ENCODE measurements around the gene CADPS.
A peak's percentile ranks its signal among the peaks of the same experiment; 100 is the strongest.
"Not testable (repeated sequence)": the region's sequence is repeated elsewhere in the genome, so short reads cannot be mapped to it uniquely, and the experiment has no call there.

Gene CADPS

GRCh38 chr3:62600033-62600432, 275.2 kb downstream of the CADPS start:
- H3K36me3 ChIP-seq (ENCODE audit: control insufficient read depth, insufficient read depth, low read length), result no peaks in the 10 kb centered on the region
- H3K4me1 ChIP-seq (ENCODE audit: control insufficient read depth, insufficient read depth, low read length, poor library complexity, severe bottlenecking), result peaks cover 20% of the 10 kb centered on the region
- no peaks in the 10 kb centered on the region for H3K9me3 ChIP-seq (ENCODE audit: control insufficient read depth, low read length)
- WGBS, 2 experiments (ENCODE audit: insufficient coverage in 2 of 2), result 100% methylated on average over 1 to 2 of the region's 2 CpGs
- no peak overlapping the region for H3K27ac ChIP-seq (ENCODE audit: low read depth, low read length, severe bottlenecking)
- no peak overlapping the region for H3K4me3 ChIP-seq (ENCODE audit: extremely low read depth, insufficient read depth, low read length, poor library complexity, severe bottlenecking)

DNA sequence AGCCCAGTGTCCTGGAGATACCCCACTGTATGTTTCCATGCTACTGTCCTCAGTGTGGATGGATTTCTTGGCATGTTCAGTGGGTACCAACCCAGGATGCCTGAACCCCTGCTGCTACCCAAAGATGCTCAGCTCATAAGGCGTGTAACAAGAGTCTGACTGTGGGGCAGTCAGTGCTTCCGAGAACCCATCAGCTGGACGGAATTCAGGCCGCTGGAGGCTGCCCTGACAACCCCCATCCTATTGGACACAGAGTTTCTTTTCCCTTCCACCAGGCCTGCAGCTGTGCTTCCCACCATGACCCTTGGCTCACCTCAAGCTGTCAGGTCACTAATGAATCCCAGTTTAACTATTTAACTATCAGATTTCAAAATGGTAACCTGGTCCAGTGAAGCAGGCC, 277.7 kb downstream of the CADPS start:
- no peaks in the 10 kb centered on the region for H3K9me3 ChIP-seq (ENCODE audit: control insufficient read depth, low read length)
- peaks cover 6% of the 10 kb centered on the region for H3K4me1 ChIP-seq (ENCODE audit: control insufficient read depth, insufficient read depth, low read length, poor library complexity, severe bottlenecking)
- H3K4me3 ChIP-seq (ENCODE audit: extremely low read depth, insufficient read depth, low read length, poor library complexity, severe bottlenecking), result no peak overlapping the region
- no peak overlapping the region for H3K27ac ChIP-seq (ENCODE audit: low read depth, low read length, severe bottlenecking)
- no peaks in the 10 kb centered on the region for H3K36me3 ChIP-seq (ENCODE audit: control insufficient read depth, insufficient read depth, low read length)
- WGBS, 2 experiments (ENCODE audit: insufficient coverage in 2 of 2), result 80 to 84% methylated on average over 1 to 4 of the region's 4 CpGs

DNA sequence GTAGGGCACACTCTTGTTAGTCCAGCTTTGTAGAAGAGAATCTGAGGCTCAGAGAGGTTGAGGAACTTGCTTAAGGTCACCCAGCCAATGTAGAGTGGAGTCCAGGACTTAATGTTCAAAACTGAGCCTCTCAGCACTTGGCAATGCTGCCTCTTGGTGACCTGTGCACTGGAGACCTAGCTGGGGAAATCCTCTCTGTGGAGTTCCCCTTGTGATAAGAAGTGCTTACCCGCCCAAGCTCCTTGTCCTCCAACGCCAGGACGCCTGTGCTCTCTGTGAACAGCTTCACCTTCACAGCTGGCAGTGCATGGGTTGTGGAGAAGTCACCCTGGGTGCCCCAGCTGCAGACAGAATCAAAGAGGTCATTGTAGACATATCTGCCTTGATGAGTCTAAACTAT, 282.8 kb downstream of the CADPS start:
- Histone ChIP-seq H3K4me3 (ENCODE audit: extremely low read depth, insufficient read depth, low read length, poor library complexity, severe bottlenecking) (no peak overlapping the region), H3K9me3 (ENCODE audit: control insufficient read depth, low read length) (no peaks in the 10 kb centered on the region), H3K27ac (ENCODE audit: low read depth, low read length, severe bottlenecking) (no peak overlapping the region), H3K36me3 (ENCODE audit: control insufficient read depth, insufficient read depth, low read length) (no peaks in the 10 kb centered on the region), H3K4me1 (ENCODE audit: control insufficient read depth, insufficient read depth, low read length, poor library complexity, severe bottlenecking) (peaks cover 10% of the 10 kb centered on the region)
- WGBS, 2 experiments (ENCODE audit: insufficient coverage in 2 of 2), result 87 to 88% methylated on average over 2 to 3 of the region's 3 CpGs

GRCh38 chr3:62589078-62589477, 286.1 kb downstream of the CADPS start:
- Histone ChIP-seq H3K36me3 (ENCODE audit: control insufficient read depth, insufficient read depth, low read length) (no peaks in the 10 kb centered on the region), H3K9me3 (ENCODE audit: control insufficient read depth, low read length) (no peaks in the 10 kb centered on the region), H3K4me1 (ENCODE audit: control insufficient read depth, insufficient read depth, low read length, poor library complexity, severe bottlenecking) (peaks cover 23% of the 10 kb centered on the region), H3K27ac (ENCODE audit: low read depth, low read length, severe bottlenecking) (no peak overlapping the region), H3K4me3 (ENCODE audit: extremely low read depth, insufficient read depth, low read length, poor library complexity, severe bottlenecking) (no peak overlapping the region)
- 83 to 84% methylated on average over 3 to 4 of the region's 4 CpGs for WGBS, 2 experiments (ENCODE audit: insufficient coverage in 2 of 2)

GRCh38 chr3:62587579-62588031, 287.6 kb downstream of the CADPS start:
- Histone ChIP-seq H3K27ac (ENCODE audit: low read depth, low read length, severe bottlenecking) (peak overlapping the region; percentile 43), H3K36me3 (ENCODE audit: control insufficient read depth, insufficient read depth, low read length) (no peaks in the 10 kb centered on the region)
- WGBS, 2 experiments (ENCODE audit: insufficient coverage in 2 of 2), result 93 to 96% methylated on average over 7 to 8 of the region's 8 CpGs

DNA sequence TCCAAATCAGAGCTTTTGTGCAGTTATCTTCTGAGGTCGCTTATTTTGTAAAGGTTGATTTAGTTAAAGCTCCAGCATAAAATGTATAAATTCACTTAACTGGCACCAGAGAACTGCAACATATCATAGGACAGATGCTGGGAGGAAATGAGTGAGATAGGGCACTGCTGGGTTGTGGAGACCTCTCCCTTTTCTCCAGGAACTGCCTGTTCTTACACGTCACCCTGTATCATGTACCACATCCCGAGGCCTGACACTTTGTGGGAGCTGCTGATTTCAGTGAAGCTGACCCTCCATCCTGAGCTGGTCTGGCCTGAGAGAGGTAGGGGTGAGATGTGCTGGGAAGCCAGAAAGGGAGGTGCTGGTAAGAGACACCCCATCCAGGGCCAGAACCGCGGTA, 288.0 kb downstream of the CADPS start:
- H3K9me3 ChIP-seq (ENCODE audit: control insufficient read depth, low read length), result no peaks in the 10 kb centered on the region
- H3K36me3 ChIP-seq (ENCODE audit: control insufficient read depth, insufficient read depth, low read length), result no peaks in the 10 kb centered on the region
- peaks cover 23% of the 10 kb centered on the region for H3K4me1 ChIP-seq (ENCODE audit: control insufficient read depth, insufficient read depth, low read length, poor library complexity, severe bottlenecking)
- no peak overlapping the region for H3K4me3 ChIP-seq (ENCODE audit: extremely low read depth, insufficient read depth, low read length, poor library complexity, severe bottlenecking)
- peak overlapping the region; percentile 43 for H3K27ac ChIP-seq (ENCODE audit: low read depth, low read length, severe bottlenecking)
- 100% methylated on average over 2 of the region's 5 CpGs for WGBS, 2 experiments (ENCODE audit: insufficient coverage in 2 of 2)

More at GRCh38 chr3:62587579-62588031, 287.6 kb downstream of the CADPS start:
- H3K4me1 ChIP-seq (ENCODE audit: control insufficient read depth, insufficient read depth, low read length, poor library complexity, severe bottlenecking), result peaks cover 23% of the 10 kb centered on the region
- H3K9me3 ChIP-seq (ENCODE audit: control insufficient read depth, low read length), result no peaks in the 10 kb centered on the region
- no peak overlapping the region for H3K4me3 ChIP-seq (ENCODE audit: extremely low read depth, insufficient read depth, low read length, poor library complexity, severe bottlenecking)

- Histone ChIP-seq H3K4me1 (ENCODE audit: control insufficient read depth, insufficient read depth, low read length, poor library complexity, severe bottlenecking) (peaks cover 23% of the 10 kb centered on the region), H3K4me3 (ENCODE audit: extremely low read depth, insufficient read depth, low read length, poor library complexity, severe bottlenecking) (no peak overlapping the region), H3K27ac (ENCODE audit: low read depth, low read length, severe bottlenecking) (no peak overlapping the region), H3K36me3 (ENCODE audit: control insufficient read depth, insufficient read depth, low read length) (no peaks in the 10 kb centered on the region), H3K9me3 (ENCODE audit: control insufficient read depth, low read length) (no peaks in the 10 kb centered on the region)
- WGBS, 2 experiments (ENCODE audit: insufficient coverage in 2 of 2), result 80% methylated on average over 1 of the region's 1 CpG; no CpG with 5 or more reads in 1 of the 2 experiments
Measured at GRCh38 chr3:62586356-62586755, 288.9 kb downstream of the CADPS start.

- no peaks in the 10 kb centered on the region for H3K36me3 ChIP-seq (ENCODE audit: control insufficient read depth, insufficient read depth, low read length)
- H3K4me1 ChIP-seq (ENCODE audit: control insufficient read depth, insufficient read depth, low read length, poor library complexity, severe bottlenecking), result peaks cover 23% of the 10 kb centered on the region
- H3K9me3 ChIP-seq (ENCODE audit: control insufficient read depth, low read length), result no peaks in the 10 kb centered on the region
- H3K4me3 ChIP-seq (ENCODE audit: extremely low read depth, insufficient read depth, low read length, poor library complexity, severe bottlenecking), result no peak overlapping the region
- WGBS, 2 experiments (ENCODE audit: insufficient coverage in 2 of 2), result 91 to 94% methylated on average over 3 of the region's 4 CpGs
- no peak overlapping the region for H3K27ac ChIP-seq (ENCODE audit: low read depth, low read length, severe bottlenecking)
Measured at GRCh38 chr3:62585861-62586260, 289.4 kb downstream of the CADPS start.

DNA sequence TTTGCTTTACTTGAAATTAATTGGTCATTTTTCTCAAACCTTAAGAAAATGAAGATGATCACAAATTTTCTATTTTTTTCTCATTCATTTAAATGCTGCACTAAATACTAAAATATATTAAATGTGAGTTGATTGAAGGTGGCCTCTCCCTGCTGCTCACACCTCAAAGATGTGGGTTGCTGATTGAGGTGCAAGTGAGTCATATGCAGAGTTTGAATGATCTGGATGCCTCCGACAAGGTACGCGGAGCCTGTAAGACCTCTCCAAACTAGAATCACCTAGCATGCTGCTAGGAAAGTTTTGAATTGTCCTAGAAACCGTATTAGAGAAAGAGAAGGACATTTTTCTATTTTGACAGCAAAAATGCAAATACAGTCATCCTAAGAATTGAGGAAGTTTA, 290.6 kb downstream of the CADPS start:
- H3K4me1 ChIP-seq (ENCODE audit: control insufficient read depth, insufficient read depth, low read length, poor library complexity, severe bottlenecking), result peaks cover 23% of the 10 kb centered on the region
- H3K36me3 ChIP-seq (ENCODE audit: control insufficient read depth, insufficient read depth, low read length), result no peaks in the 10 kb centered on the region
- peaks cover 3% of the 10 kb centered on the region for H3K9me3 ChIP-seq (ENCODE audit: control insufficient read depth, low read length)
- no peak overlapping the region for H3K27ac ChIP-seq (ENCODE audit: low read depth, low read length, severe bottlenecking)
- no CpG with 5 or more reads among the region's 4 CpGs for WGBS, 2 experiments (ENCODE audit: insufficient coverage in 2 of 2)
- H3K4me3 ChIP-seq (ENCODE audit: extremely low read depth, insufficient read depth, low read length, poor library complexity, severe bottlenecking), result no peak overlapping the region

DNA sequence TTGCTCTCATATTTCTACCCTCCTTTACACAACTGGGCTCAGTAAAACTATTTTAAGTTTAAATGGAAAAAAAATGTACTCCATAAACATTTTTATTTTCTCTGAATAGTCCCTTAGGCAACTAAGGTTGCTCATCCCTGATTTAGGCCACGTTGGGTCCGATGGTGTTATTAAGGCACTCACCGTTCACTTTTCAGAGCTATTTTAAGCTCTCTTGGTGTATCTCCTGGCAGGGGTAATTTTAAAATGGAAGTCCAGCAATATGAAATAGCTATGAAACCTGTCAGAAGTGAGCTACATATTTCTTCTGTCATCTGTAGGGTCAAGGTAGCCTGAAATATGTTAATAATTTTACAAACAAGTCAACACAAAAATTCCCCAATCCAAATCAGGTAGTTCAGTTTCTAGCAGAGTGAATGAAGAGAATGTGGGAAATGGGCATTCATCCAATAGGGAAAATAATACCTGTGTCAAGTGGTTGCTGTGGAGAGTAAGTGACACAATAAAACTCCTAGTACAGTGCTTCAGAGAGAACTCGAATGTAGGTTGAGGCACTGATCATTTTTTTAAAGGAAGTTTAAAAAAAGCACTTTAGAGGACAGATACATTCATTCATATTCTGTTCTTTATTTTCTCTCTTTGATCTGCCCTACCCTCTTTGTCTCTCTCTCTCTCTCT, 292.6 kb downstream of the CADPS start:
- Histone ChIP-seq H3K4me1 (ENCODE audit: control insufficient read depth, insufficient read depth, low read length, poor library complexity, severe bottlenecking) (peaks cover 16% of the 10 kb centered on the region), H3K36me3 (ENCODE audit: control insufficient read depth, insufficient read depth, low read length) (no peaks in the 10 kb centered on the region), H3K27ac (ENCODE audit: low read depth, low read length, severe bottlenecking) (no peak overlapping the region), H3K9me3 (ENCODE audit: control insufficient read depth, low read length) (peaks cover 8% of the 10 kb centered on the region), H3K4me3 (ENCODE audit: extremely low read depth, insufficient read depth, low read length, poor library complexity, severe bottlenecking) (no peak overlapping the region)
- 80 to 93% methylated on average over 3 of the region's 4 CpGs for WGBS, 2 experiments (ENCODE audit: insufficient coverage in 2 of 2)

- not testable (repeated sequence) for H3K36me3 ChIP-seq (ENCODE audit: control insufficient read depth, insufficient read depth, low read length); H3K27ac ChIP-seq (ENCODE audit: low read depth, low read length, severe bottlenecking); H3K4me1 ChIP-seq (ENCODE audit: control insufficient read depth, insufficient read depth, low read length, poor library complexity, severe bottlenecking); H3K4me3 ChIP-seq (ENCODE audit: extremely low read depth, insufficient read depth, low read length, poor library complexity, severe bottlenecking); H3K9me3 ChIP-seq (ENCODE audit: control insufficient read depth, low read length)
- no CpG with 5 or more reads among the region's 1 CpG for WGBS, 2 experiments (ENCODE audit: insufficient coverage in 2 of 2)
Measured at GRCh38 chr3:62580485-62580884, 294.7 kb downstream of the CADPS start.

Data from mesodermal cell (in vitro differentiated cells).